GM18519 (cell line): ENCODE results near the gene COPZ2.
"Not testable (repeated sequence)": the region's sequence is repeated elsewhere in the genome, so short reads cannot be mapped to it uniquely, and the experiment has no call there.

Experiments
- ATAC-seq: cut with Tn5 transposase; IDR thresholded peaks from one replicate; pipeline ENCODE4 v1.9.1; 2021; ENCODE audit warnings: mild to moderate bottlenecking, moderate library complexity; ENCODE audit not compliant: unreplicated experiment, low FRiP score

The COPZ2 gene, protein sequence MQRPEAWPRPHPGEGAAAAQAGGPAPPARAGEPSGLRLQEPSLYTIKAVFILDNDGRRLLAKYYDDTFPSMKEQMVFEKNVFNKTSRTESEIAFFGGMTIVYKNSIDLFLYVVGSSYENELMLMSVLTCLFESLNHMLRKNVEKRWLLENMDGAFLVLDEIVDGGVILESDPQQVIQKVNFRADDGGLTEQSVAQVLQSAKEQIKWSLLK

GRCh38 chr17:48037036-48037837 is at the start of gene COPZ2:
TSS of gene COPZ2 (minus strand) at chr17:48037797. CDS start at chr17:48037777, 20 bp downstream.
- ATAC-seq: no peak

- ATAC-seq: no peak
Observed at GRCh38 chr17:48084932-48085331, 47.3 kb upstream of the COPZ2 start.

DNA sequence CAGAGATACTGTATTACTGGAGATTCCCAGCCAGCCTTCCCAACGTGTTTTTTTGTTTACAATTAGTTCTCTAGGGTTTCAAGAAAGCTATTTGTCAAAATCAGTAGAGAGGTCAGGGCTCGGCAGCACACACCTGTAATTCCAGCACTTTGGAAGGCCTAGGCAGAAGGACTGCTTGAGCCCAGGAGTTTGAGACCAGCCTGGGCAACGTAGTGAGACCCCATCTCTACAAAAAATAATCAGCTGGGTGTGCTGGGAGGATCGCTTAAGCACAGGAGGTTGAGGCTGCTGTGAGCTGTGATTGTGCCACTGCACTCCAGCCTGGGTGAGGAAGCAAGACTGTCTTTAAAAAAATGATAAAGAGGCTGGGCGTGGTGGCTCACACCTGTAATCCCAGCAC is 44.3 kb upstream of the COPZ2 start:
- ATAC-seq: no peak

DNA sequence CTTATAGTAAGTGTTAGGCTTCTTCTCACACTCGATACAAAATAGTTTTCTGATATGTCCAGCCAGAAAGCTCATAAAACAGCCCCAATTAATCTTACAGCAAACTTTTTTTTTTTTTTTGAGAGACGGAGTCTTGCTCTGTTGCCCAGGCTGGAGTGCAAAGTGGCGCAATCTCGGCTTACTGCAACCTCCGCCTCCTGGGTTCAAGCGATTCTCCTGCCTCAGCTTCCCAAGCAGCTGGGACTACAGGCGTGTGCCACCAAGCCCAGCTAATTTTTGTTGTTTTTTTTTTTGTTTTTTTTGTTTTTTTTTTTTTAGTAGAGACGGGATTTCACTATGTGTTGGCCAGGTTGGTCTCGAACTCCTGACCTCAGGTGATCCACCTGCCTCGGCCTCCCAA is 39.6 kb upstream of the COPZ2 start:
- ATAC-seq: not testable (repeated sequence)

DNA sequence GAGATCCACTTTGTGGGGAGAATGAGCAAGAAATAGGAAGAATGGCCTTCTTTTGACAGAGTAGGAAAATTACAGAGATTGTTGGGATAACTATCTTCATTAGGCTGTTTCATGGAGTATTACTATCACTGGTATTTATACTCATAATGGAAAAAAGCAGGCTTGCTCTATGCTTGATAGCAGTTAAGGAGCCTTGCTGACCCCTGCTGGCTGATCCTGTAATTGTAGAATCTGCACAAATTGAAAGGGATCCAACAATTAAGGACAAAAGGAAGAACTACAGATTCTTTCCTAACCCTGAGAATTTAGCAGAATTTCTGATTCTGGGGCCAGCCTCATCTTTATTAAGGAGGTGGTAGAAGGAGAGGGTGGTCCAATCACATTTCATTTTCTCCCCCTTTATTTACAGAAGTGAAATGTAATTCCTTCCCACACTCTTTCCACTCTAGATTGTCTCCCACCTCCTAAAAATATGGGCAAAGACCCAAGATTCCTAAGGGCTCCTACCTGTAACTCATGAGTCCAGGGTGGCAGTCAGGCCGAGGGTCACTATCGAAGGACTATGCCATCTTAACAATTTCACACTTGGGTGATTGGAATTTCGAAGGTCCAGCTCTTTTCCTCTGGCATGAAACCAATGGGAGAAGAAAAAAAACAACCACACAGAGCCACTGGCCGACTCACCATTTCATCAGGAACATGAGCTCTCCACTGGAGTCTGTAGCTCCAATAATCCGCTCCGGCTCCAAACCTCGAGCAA is 36.9 kb upstream of the COPZ2 start:
- ATAC-seq: no peak

DNA sequence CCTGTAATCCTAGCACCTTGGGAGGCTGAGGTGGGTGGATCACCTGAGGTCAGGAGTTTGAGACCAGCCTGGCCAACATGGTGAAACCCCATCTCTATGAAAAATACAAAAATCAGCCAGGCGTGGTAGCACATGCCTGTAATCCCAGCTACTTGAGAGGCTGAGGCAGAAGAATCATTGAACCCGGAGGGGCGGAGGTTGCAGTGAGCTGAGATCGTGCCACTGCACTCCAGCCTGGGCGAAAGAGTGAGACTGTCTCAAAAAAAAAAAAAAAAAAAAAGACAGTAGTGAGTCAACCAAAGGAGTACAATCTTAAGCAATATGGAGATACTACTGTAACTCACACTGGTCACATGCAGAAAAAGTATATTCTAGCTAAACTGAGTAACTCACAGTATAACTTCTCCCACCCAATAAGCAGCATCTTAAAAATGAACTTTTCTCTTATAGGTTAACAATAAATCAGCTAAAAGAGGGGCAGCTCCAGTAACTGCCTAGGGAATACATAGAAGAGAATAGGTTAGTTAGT is 36.0 kb upstream of the COPZ2 start:
- not testable (repeated sequence) for ATAC-seq

GRCh38 chr17:48072811-48073210 is 35.2 kb upstream of the COPZ2 start:
- ATAC-seq: not testable (repeated sequence)

DNA sequence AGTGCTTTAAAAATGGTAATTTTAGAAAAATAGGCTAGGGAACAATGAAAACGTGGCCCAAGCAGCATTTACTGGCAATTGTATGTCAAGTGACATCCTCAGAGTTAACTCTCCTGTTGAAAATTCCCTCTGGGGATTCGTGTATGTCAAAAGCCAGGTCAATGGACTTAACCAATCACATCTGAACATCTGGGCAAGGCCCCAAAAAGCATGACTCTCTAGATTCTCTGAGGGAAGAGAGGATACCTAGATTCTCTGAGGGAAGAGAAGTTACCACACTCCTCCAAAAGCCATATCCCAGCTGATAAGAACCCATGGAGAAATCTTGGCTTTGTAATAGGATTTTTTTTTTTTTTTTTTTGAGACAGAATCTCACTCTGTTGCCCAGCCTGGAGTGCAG is 34.1 kb upstream of the COPZ2 start:
- ATAC-seq: no peak

- ATAC-seq: no peak
Observed at GRCh38 chr17:48070195-48070594, 32.6 kb upstream of the COPZ2 start.

- no peak for ATAC-seq
Observed at GRCh38 chr17:48068491-48068961, 30.9 kb upstream of the COPZ2 start.

DNA sequence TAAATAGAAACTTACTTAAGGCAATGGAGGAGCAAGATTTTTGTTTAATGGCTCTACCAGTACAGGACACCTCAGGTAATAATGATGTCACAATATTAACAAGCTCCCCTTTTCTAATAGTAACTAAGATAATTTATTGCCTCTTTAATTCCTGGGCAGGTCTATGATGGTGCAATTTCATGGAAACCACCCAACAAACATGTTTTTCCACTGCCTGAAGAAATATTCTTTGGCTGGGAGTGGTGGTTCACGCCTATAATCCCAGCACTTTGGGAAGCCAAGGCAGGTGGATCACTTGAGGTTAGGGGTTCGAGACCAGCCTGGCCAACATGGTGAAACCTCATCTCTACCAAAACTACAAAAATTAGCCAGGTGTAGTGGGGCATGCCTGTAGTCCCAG is 30.2 kb upstream of the COPZ2 start:
- not testable (repeated sequence) for ATAC-seq

- no peak for ATAC-seq
Observed at GRCh38 chr17:48067245-48067644, 29.6 kb upstream of the COPZ2 start.

DNA sequence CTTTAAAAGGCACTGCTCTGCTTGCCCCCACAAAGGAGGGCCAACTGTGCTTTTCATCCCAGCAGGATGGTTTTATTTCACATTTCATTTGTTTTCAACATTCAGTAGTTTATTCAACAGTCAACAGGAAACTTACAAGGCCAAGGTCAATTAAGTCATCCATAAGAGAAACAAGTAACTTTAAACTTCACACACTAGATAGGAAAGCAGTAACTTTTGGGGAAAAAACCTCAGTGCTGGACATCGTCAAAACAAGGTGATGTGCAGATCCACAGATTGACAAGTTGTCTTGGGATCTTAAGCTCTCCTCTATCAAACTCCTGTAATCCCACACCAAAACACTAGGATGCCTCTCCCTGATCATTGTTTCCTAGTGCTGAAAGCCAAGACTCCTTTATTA is 29.1 kb upstream of the COPZ2 start:
- ATAC-seq: no peak

GRCh38 chr17:48066192-48066591 is 28.6 kb upstream of the COPZ2 start:
- ATAC-seq: no peak

- ATAC-seq: no peak
Observed at GRCh38 chr17:48064638-48065037, 27.0 kb upstream of the COPZ2 start.

GRCh38 chr17:48062273-48062672 is 24.7 kb upstream of the COPZ2 start:
- ATAC-seq: no peak

DNA sequence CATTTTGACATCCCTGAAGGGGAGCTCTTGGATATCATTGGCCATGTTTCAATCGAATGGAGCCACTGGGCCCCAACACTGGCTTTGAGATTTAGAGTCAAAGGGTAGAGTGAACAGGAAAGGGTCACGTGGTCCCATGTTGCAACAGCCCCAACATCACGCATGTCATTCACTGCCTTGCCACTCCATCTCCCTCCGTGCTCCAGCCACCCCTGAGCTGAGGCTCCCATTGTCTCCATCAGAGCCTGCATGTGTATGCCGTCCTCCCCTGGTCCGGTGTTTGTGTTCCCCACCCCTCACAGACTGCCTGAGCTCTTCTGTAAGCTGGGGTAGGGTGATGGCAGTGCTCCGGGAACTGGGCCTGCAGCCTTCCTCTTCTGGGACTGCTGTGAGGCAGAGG is 22.7 kb upstream of the COPZ2 start:
- no peak for ATAC-seq

GRCh38 chr17:48059125-48059668 is 21.6 kb upstream of the COPZ2 start:
- no peak for ATAC-seq

DNA sequence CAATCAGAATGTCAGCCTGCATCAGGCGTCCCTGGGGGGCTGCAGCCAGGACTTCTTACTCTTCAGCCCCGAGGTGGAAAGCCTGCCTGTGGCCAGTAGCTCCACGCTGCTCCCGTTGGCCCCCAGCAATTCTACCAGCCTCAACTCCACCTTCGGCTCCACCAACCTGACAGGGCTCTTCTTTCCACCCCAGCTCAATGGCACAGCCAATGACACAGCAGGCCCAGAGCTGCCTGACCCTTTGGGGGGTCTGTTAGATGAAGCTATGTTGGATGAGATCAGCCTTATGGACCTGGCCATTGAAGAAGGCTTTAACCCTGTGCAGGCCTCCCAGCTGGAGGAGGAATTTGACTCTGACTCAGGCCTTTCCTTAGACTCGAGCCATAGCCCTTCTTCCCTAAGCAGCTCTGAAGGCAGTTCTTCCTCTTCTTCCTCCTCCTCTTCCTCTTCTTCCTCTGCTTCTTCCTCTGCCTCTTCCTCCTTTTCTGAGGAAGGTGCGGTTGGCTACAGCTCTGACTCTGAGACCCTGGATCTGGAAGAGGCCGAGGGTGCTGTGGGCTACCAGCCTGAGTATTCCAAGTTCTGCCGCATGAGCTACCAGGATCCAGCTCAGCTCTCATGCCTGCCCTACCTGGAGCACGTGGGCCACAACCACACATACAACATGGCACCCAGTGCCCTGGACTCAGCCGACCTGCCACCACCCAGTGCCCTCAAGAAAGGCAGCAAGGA is 21.0 kb upstream of the COPZ2 start:
- ATAC-seq: no peak

DNA sequence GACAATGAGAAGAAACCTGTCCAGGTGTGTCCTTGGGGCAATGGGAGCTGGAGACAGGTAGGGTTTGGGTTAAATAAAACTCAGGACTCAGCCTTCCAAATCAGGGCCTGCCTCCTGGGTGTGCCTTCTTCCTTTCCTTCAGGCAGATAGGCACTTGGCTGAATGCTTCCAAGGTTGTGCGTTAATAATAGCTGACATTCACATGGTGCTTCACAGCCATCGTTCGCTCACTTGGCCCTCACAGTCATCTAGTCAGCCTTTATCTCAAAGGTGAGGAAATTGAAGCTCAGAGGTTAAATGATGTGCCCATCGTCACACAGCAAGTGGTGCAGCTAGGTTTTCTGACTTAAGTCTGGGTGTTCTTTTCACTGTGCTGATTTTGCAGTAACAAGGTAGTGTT is 20.0 kb upstream of the COPZ2 start:
- no peak for ATAC-seq
